Liver (tissue), 9 donors: Measurements from ENCODE around the gene RSU1. TPM values are rescaled to one million over a fixed set of nuclear protein-coding genes. Genes with fewer than 3 reads are reported as not detected.

Source experiments
- DNase-seq: peaks from one replicate; pipeline ENCODE4 v3.0.0-alpha.2; 2017; ENCODE audit warnings: low spot score
- H3K27ac ChIP-seq, 2 donors: one replicate each; pipeline ENCODE4 v1.7.0; 2013; ENCODE audit warnings: inconsistent platforms in 2 of 2, low read length in 2 of 2, control low read depth in 1 of 2, low read depth in 1 of 2, mild to moderate bottlenecking in 1 of 2
- H3K27me3 ChIP-seq, 4 donors: one replicate each; pipeline versions ENCODE4 v1.6.1 to v1.7.0; 2013; ENCODE audit warnings: low read length in 3 of 4, inconsistent platforms in 1 of 4, mild to moderate bottlenecking in 1 of 4, moderate library complexity in 1 of 4; ENCODE audit not compliant: control insufficient read depth in 4 of 4, insufficient read depth in 4 of 4
- H3K36me3 ChIP-seq, 4 donors: one replicate each; pipeline versions ENCODE4 v1.6.1 to v1.7.0; 2013; ENCODE audit warnings: low read length in 3 of 4, mild to moderate bottlenecking in 3 of 4, low read depth in 1 of 4, moderate library complexity in 1 of 4; ENCODE audit not compliant: control insufficient read depth in 4 of 4, insufficient read depth in 3 of 4
- H3K4me1 ChIP-seq, 4 donors: one replicate each; pipeline versions ENCODE4 v1.6.1 to v1.7.0; 2013; ENCODE audit warnings: low read length in 3 of 4, mild to moderate bottlenecking in 3 of 4, moderate library complexity in 1 of 4; ENCODE audit not compliant: control insufficient read depth in 4 of 4, insufficient read depth in 4 of 4
- H3K4me3 ChIP-seq, 3 donors: one replicate each; pipeline versions ENCODE4 v1.6.1 to v1.7.0; 2013; ENCODE audit warnings: low read length in 3 of 3, control low read depth in 1 of 3, low read depth in 1 of 3, mild to moderate bottlenecking in 1 of 3
- H3K9ac ChIP-seq, 2 donors: one replicate each; pipeline ENCODE4 v1.7.0; 2013; ENCODE audit warnings: low read length in 2 of 2, mild to moderate bottlenecking in 2 of 2, moderate library complexity in 2 of 2, control low read depth in 1 of 2, low read depth in 1 of 2
- H3K9me3 ChIP-seq, 4 donors: one replicate each; pipeline versions ENCODE4 v1.6.1 to v1.7.0; 2013; ENCODE audit warnings: low read length in 3 of 4; ENCODE audit not compliant: control insufficient read depth in 4 of 4
- ATF3 ChIP-seq: IDR thresholded peaks from 2 replicates; pipeline ENCODE4 v1.6.1; 2016; ENCODE audit warnings: antibody characterized with exemption
- EGR1 ChIP-seq, 2 donors: IDR thresholded peaks; 2 replicates each; pipeline ENCODE4 v1.6.1; 2016 to 2018; ENCODE audit warnings: antibody characterized with exemption in 2 of 2, low read depth in 2 of 2
- FOXA1 ChIP-seq: IDR thresholded peaks from 2 replicates; pipeline ENCODE4 v1.6.1; 2016; ENCODE audit warnings: antibody characterized with exemption
- FOXA2 ChIP-seq: IDR thresholded peaks from 2 replicates; pipeline ENCODE4 v1.6.1; 2016; ENCODE audit warnings: antibody characterized with exemption
- GABPA ChIP-seq, 2 donors: IDR thresholded peaks in 1 of 2; conservative IDR thresholded peaks in 1 of 2; 2 replicates each; pipeline ENCODE4 v1.6.1; 2016; ENCODE audit warnings: antibody characterized with exemption in 2 of 2, mild to moderate bottlenecking in 1 of 2, moderate library complexity in 1 of 2
- HNF4A ChIP-seq, 2 donors: conservative IDR thresholded peaks; 2 replicates each; pipeline ENCODE4 v1.6.1; 2016; ENCODE audit warnings: antibody characterized with exemption in 2 of 2, mild to moderate bottlenecking in 2 of 2
- JUND ChIP-seq, 2 donors: IDR thresholded peaks; 2 replicates each; pipeline ENCODE4 v1.6.1; 2016; ENCODE audit warnings: antibody characterized with exemption in 2 of 2
- RAD21 ChIP-seq, 2 donors: IDR thresholded peaks; 2 replicates each; pipeline ENCODE4 v1.6.1; 2016; ENCODE audit warnings: antibody characterized with exemption in 2 of 2, mild to moderate bottlenecking in 2 of 2
- REST ChIP-seq: IDR thresholded peaks from 2 replicates; pipeline ENCODE4 v1.6.1; 2016; ENCODE audit warnings: antibody characterized with exemption, mild to moderate bottlenecking
- RXRA ChIP-seq, 2 donors: IDR thresholded peaks; 2 replicates each; pipeline ENCODE4 v1.6.1; 2017 to 2018; ENCODE audit warnings: antibody characterized with exemption in 2 of 2, mild to moderate bottlenecking in 1 of 2
- SP1 ChIP-seq: IDR thresholded peaks from 2 replicates; pipeline ENCODE4 v1.6.1; 2018; ENCODE audit warnings: antibody characterized with exemption, mild to moderate bottlenecking
- TAF1 ChIP-seq: conservative IDR thresholded peaks from 2 replicates; pipeline ENCODE4 v1.6.1; 2016; ENCODE audit warnings: antibody characterized with exemption, mild to moderate bottlenecking
- YY1 ChIP-seq: IDR thresholded peaks from 2 replicates; pipeline ENCODE4 v1.6.1; 2016; ENCODE audit warnings: antibody characterized with exemption, mild to moderate bottlenecking
- WGBS: extraction: QIAGEN DNeasy Blood & Tissue Kit; methylation state at CpG from one replicate; pipeline ENCODE4 v1.1.7; 2013; 5-methylcytosine and 5-hydroxymethylcytosine counted together
- polyA plus RNA-seq, 2 donors: library from polyadenylated mRNA; stranded (reverse) in 1 of 2; unstranded in 1 of 2; fragments of 200-250 nt in 1 of 2; fragments of >200 nt in 1 of 2; fragmentation: Nextera tagmentation in 1 of 2; extraction: Ambion mirVana in 1 of 2; gene quantifications; one replicate each; pipeline versions ENCODE4 v1.2.1 to v1.2.3, GENCODE V29; 2013 to 2015
- total RNA-seq, 2 donors: library from RNA; depleted of rRNA; stranded (reverse); fragments of >200 nt; gene quantifications; one replicate each; pipeline ENCODE4 v1.2.3, GENCODE V29; 2014
- TF ChIP-seq, protein P1 (sequence below): IDR thresholded peaks from 2 replicates; pipeline ENCODE4 v1.6.1; 2016; ENCODE audit warnings: antibody characterized with exemption
- TF ChIP-seq, protein P2 (sequence below): IDR thresholded peaks from 2 replicates; pipeline ENCODE4 v1.6.1; 2016; ENCODE audit warnings: antibody characterized with exemption
- TF ChIP-seq, protein P3 (sequence below): fragments of 150-350 bp; IDR thresholded peaks from 2 replicates; pipeline ENCODE4 v1.5.1; 2017; ENCODE audit warnings: improper control_type of control experiment, low read depth, low read length; ENCODE audit not compliant: missing input control
- donor health status: healthy.
- donor health status: healthy.
- donor health status: healthy.
- donor health status: healthy.
- donor health status: healthy.

RSU1 gene
- total and polyA plus RNA-seq, 4 donors = 19.2 to 38.2 (median 28.0) TPM

GRCh38 chr10:16565604-16566003 is 251.6 kb downstream of the RSU1 start (continued):
- TF ChIP-seq, protein P1, sequence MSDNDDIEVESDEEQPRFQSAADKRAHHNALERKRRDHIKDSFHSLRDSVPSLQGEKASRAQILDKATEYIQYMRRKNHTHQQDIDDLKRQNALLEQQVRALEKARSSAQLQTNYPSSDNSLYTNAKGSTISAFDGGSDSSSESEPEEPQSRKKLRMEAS = no peak
- TF ChIP-seq, protein P2, sequence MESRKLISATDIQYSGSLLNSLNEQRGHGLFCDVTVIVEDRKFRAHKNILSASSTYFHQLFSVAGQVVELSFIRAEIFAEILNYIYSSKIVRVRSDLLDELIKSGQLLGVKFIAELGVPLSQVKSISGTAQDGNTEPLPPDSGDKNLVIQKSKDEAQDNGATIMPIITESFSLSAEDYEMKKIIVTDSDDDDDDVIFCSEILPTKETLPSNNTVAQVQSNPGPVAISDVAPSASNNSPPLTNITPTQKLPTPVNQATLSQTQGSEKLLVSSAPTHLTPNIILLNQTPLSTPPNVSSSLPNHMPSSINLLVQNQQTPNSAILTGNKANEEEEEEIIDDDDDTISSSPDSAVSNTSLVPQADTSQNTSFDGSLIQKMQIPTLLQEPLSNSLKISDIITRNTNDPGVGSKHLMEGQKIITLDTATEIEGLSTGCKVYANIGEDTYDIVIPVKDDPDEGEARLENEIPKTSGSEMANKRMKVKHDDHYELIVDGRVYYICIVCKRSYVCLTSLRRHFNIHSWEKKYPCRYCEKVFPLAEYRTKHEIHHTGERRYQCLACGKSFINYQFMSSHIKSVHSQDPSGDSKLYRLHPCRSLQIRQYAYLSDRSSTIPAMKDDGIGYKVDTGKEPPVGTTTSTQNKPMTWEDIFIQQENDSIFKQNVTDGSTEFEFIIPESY = no peak
- TF ChIP-seq EGR1 (IDR thresholded peaks at IDR 0.05; ENCODE audit: low read depth in 2 of 2) (no peak), HNF4A (conservative IDR thresholded peaks at IDR 0.05) (no peak), GABPA (IDR thresholded peaks at IDR 0.05 in 1 of 2, conservative IDR thresholded peaks at IDR 0.05 in 1 of 2) (no peak), FOXA2 (no peak)

- TF ChIP-seq EGR1 (IDR thresholded peaks at IDR 0.05; ENCODE audit: low read depth in 2 of 2) (no peak), HNF4A (conservative IDR thresholded peaks at IDR 0.05) (no peak), JUND (IDR thresholded peaks at IDR 0.05) (no peak), RXRA (IDR thresholded peaks at IDR 0.05) (no peak), GABPA (IDR thresholded peaks at IDR 0.05 in 1 of 2, conservative IDR thresholded peaks at IDR 0.05 in 1 of 2) (no peak)
- TF ChIP-seq, protein P3, sequence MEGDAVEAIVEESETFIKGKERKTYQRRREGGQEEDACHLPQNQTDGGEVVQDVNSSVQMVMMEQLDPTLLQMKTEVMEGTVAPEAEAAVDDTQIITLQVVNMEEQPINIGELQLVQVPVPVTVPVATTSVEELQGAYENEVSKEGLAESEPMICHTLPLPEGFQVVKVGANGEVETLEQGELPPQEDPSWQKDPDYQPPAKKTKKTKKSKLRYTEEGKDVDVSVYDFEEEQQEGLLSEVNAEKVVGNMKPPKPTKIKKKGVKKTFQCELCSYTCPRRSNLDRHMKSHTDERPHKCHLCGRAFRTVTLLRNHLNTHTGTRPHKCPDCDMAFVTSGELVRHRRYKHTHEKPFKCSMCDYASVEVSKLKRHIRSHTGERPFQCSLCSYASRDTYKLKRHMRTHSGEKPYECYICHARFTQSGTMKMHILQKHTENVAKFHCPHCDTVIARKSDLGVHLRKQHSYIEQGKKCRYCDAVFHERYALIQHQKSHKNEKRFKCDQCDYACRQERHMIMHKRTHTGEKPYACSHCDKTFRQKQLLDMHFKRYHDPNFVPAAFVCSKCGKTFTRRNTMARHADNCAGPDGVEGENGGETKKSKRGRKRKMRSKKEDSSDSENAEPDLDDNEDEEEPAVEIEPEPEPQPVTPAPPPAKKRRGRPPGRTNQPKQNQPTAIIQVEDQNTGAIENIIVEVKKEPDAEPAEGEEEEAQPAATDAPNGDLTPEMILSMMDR = no peak
- H3K9me3 ChIP-seq = peaks cover 0 to 6% (median 2%) of the 10 kb centered on the region in 4 donors
- no peak for DNase-seq
- H3K27ac ChIP-seq = no peak overlapping the region
- H3K36me3 ChIP-seq = no peaks in the 10 kb centered on the region
- 89% methylated on average over 6 of the region's 6 CpGs for WGBS
- peaks cover 0 to 2% (median 0%) of the 10 kb centered on the region in 4 donors for H3K27me3 ChIP-seq
- H3K4me1 ChIP-seq = no peaks in the 10 kb centered on the region
- no peak overlapping the region for H3K9ac ChIP-seq
- no peak overlapping the region for H3K4me3 ChIP-seq
Measured at GRCh38 chr10:16562891-16563290, 254.3 kb downstream of the RSU1 start.

GRCh38 chr10:16559236-16559773 is 257.9 kb downstream of the RSU1 start:
- Histone ChIP-seq H3K27ac (no peak overlapping the region), H3K9ac (no peak overlapping the region), H3K4me1 (no peaks in the 10 kb centered on the region), H3K4me3 (no peak overlapping the region), H3K27me3 (no peaks in the 10 kb centered on the region), H3K9me3 (peaks cover 0 to 6% (median 2%) of the 10 kb centered on the region in 4 donors), H3K36me3 (no peaks in the 10 kb centered on the region)
- TF ChIP-seq RAD21 (IDR thresholded peaks at IDR 0.05) (no peak), YY1 (no peak), FOXA1 (no peak), RXRA (IDR thresholded peaks at IDR 0.05) (no peak), REST (no peak), FOXA2 (no peak), TAF1 (no peak), JUND (IDR thresholded peaks at IDR 0.05) (no peak), HNF4A (conservative IDR thresholded peaks at IDR 0.05) (no peak), GABPA (IDR thresholded peaks at IDR 0.05 in 1 of 2, conservative IDR thresholded peaks at IDR 0.05 in 1 of 2) (no peak), SP1 (no peak), ATF3 (no peak)
- TF ChIP-seq, protein P1 = no peak
- TF ChIP-seq, protein P2 = no peak
- no peak for DNase-seq
- 51% methylated on average over 5 of the region's 5 CpGs for WGBS
